OCI-LY7 (cell line): Measurements from ENCODE around the gene CAVIN1. TPM values are rescaled to one million over a fixed set of nuclear protein-coding genes. Genes with fewer than 3 reads are reported as not detected.
"Not testable (repeated sequence)": the region's sequence is repeated elsewhere in the genome, so short reads cannot be mapped to it uniquely, and the experiment has no call there.

ENCODE experiments used
- BruUV-seq: library from RNA; stranded (reverse); fragments of 400-500 nt; replicated peaks from 2 replicates; lab custom pipeline; 2021; lab: Mats Ljungman, UMichigan
- CTCF ChIA-PET: fragments of 300-600 bp; sonication (Branson Sonifier 250); formaldehyde crosslinking; loops from one replicate; lab custom pipeline; 2022; ENCODE audit warnings: antibody characterized with exemption; ENCODE audit not compliant: unreplicated experiment; lab: Charles Lee
- POLR2A ChIA-PET: fragments of 300-600 bp; sonication (Branson Sonifier 250); formaldehyde crosslinking; loops from one replicate; lab custom pipeline; 2022; ENCODE audit warnings: antibody characterized with exemption; lab: Charles Lee
- DNase-seq: peaks from one replicate; pipeline ENCODE4 v3.0.0-alpha.2; 2015; ENCODE audit warnings: low spot score
- H2AFZ ChIP-seq: fragments of 200-600 bp; sonication (generic), shearing (Covaris generic); 2 replicates; pipeline ENCODE4 v1.6.1; 2014; ENCODE audit warnings: mild to moderate bottlenecking, antibody characterized with exemption, low read length, moderate library complexity
- H3K27ac ChIP-seq: fragments of 200-600 bp; sonication (generic); 2 replicates; pipeline ENCODE4 v1.5.1; 2014; ENCODE audit warnings: mixed run types, low read depth, mild to moderate bottlenecking, moderate library complexity, low read length, inconsistent platforms; ENCODE audit not compliant: poor library complexity, severe bottlenecking
- H3K36me3 ChIP-seq: fragments of 200-600 bp; sonication (generic); 2 replicates; pipeline ENCODE4 v1.6.1; 2014; ENCODE audit warnings: mild to moderate bottlenecking, antibody characterized with exemption, low read length, moderate library complexity, mixed read lengths; ENCODE audit not compliant: insufficient read depth
- H3K4me1 ChIP-seq: fragments of 200-600 bp; sonication (generic); 2 replicates; pipeline ENCODE4 v1.5.1; 2014; ENCODE audit warnings: mild to moderate bottlenecking, low read length; ENCODE audit not compliant: insufficient read depth, poor library complexity, severe bottlenecking
- H3K4me2 ChIP-seq: fragments of 200-600 bp; sonication (generic); 2 replicates; pipeline ENCODE4 v1.6.1; 2014; ENCODE audit warnings: mild to moderate bottlenecking, low read length
- H3K4me3 ChIP-seq: fragments of 200-600 bp; sonication (generic); 2 replicates; pipeline ENCODE4 v1.5.1; 2014; ENCODE audit warnings: mild to moderate bottlenecking, low read depth, low read length; ENCODE audit not compliant: poor library complexity, severe bottlenecking
- H3K79me2 ChIP-seq: fragments of 200-600 bp; sonication (generic); 2 replicates; pipeline ENCODE4 v1.6.1; 2016; ENCODE audit warnings: low read depth, mild to moderate bottlenecking, low read length, moderate library complexity, mixed read lengths; ENCODE audit not compliant: insufficient read depth
- H3K9me2 ChIP-seq: fragments of 200-600 bp; sonication (generic); 2 replicates; pipeline ENCODE4 v1.6.1; 2016; ENCODE audit warnings: mild to moderate bottlenecking, low read length, mixed read lengths; ENCODE audit not compliant: insufficient read depth
- H3K9me3 ChIP-seq: fragments of 200-600 bp; sonication (generic); 2 replicates; pipeline ENCODE4 v1.6.1; 2014; ENCODE audit warnings: mild to moderate bottlenecking, mixed run types, low read length, mixed read lengths
- H4K20me1 ChIP-seq: fragments of 200-600 bp; sonication (generic); 2 replicates; pipeline ENCODE4 v1.6.1; 2014; ENCODE audit warnings: mild to moderate bottlenecking, antibody characterized with exemption, low read length, moderate library complexity, mixed read lengths; ENCODE audit not compliant: insufficient read depth
- CTCF ChIP-seq: fragments of 200-600 bp; sonication (generic); conservative IDR thresholded peaks from 2 replicates; pipeline ENCODE4 v1.5.1; 2014; ENCODE audit warnings: mild to moderate bottlenecking, antibody characterized with exemption, low read length, moderate library complexity, mixed read lengths
- EZH2phosphoT487 ChIP-seq: fragments of 200-600 bp; sonication (generic); IDR thresholded peaks from 2 replicates; pipeline ENCODE4 v1.6.1; 2018; ENCODE audit warnings: low read depth, borderline replicate concordance, mild to moderate bottlenecking, mixed run types, antibody characterized with exemption, low read length, moderate library complexity, mixed read lengths
- intact Hi-C: fragments of 100-400 bp; cut with micrococcal nuclease; formaldehyde crosslinking; loops from one replicate; pipeline ENCODE4 v1.10.0; 2022; ENCODE audit not compliant: unreplicated experiment
- total RNA-seq, 2 experiments: library from RNA; depleted of rRNA in 1 of 2; stranded (reverse); fragments of >200 nt in 1 of 2; shearing (Covaris generic) in 1 of 2; gene quantifications; 2 replicates each; pipeline ENCODE4 v1.2.3, GENCODE V29; 2014 to 2022

Gene CAVIN1
- total RNA-seq, 2 experiments from 2014 or later, result 0.08 TPM; not detected in 1

- H3K4me3 ChIP-seq, result no peak overlapping the region
- TF ChIP-seq CTCF (no peak), EZH2phosphoT487 (no peak)
- ChIA-PET CTCF (no interaction called here), POLR2A (interaction anchor here (0.6 kb wide), 1 partner anchor 1351 kb away, joined by 3 read pairs; no protein-coding TSS in a partner anchor)
- no peak overlapping the region for H2AFZ ChIP-seq
- H4K20me1 ChIP-seq, result no peaks in the 10 kb centered on the region
- no peaks in the 10 kb centered on the region for H3K9me3 ChIP-seq
- H3K27ac ChIP-seq, result no peak overlapping the region
- intact Hi-C loops, result no loop called here
- no peaks in the 10 kb centered on the region for H3K9me2 ChIP-seq
- BruUV-seq, result no TSS peak
- no peaks in the 10 kb centered on the region for H3K4me1 ChIP-seq
- no peak overlapping the region for H3K4me2 ChIP-seq
- H3K79me2 ChIP-seq, result no peaks in the 10 kb centered on the region
- no peak for DNase-seq
- no peaks in the 10 kb centered on the region for H3K36me3 ChIP-seq
Measured at GRCh38 chr17:42421507-42422338, 1.3 kb downstream of the CAVIN1 start.

GRCh38 chr17:42421136-42421506 is 1.9 kb downstream of the CAVIN1 start:
- H3K9me2 ChIP-seq, result no peaks in the 10 kb centered on the region
- no peak overlapping the region for H3K4me3 ChIP-seq
- POLR2A ChIA-PET, result interaction anchor here (0.6 kb wide), 1 partner anchor 1351 kb away, joined by 3 read pairs; no protein-coding TSS in a partner anchor
- CTCF ChIA-PET, result interaction anchor here (0.6 kb wide), 1 partner anchor 466 kb away, joined by 3 read pairs; no protein-coding TSS in a partner anchor
- no peak for DNase-seq
- no peaks in the 10 kb centered on the region for H3K36me3 ChIP-seq
- intact Hi-C loops, result no loop called here
- no TSS peak for BruUV-seq
- no peak overlapping the region for H3K27ac ChIP-seq
- H2AFZ ChIP-seq, result no peak overlapping the region
- no peaks in the 10 kb centered on the region for H3K4me1 ChIP-seq
- TF ChIP-seq EZH2phosphoT487 (no peak), CTCF (no peak)
- no peaks in the 10 kb centered on the region for H4K20me1 ChIP-seq
- no peak overlapping the region for H3K4me2 ChIP-seq
- H3K9me3 ChIP-seq, result no peaks in the 10 kb centered on the region
- no peaks in the 10 kb centered on the region for H3K79me2 ChIP-seq

GRCh38 chr17:42417981-42418380 is 5.1 kb downstream of the CAVIN1 start:
- CTCF ChIA-PET, H3K4me3 ChIP-seq, BruUV-seq, H3K27ac ChIP-seq, H3K9me2 ChIP-seq, H2AFZ ChIP-seq, H3K4me2 ChIP-seq, H3K36me3 ChIP-seq, DNase-seq, H4K20me1 ChIP-seq, intact Hi-C loops, H3K9me3 ChIP-seq, H3K79me2 ChIP-seq: not testable (repeated sequence)
- POLR2A ChIA-PET, result interaction anchor here (0.6 kb wide), 1 partner anchor 228 kb away, joined by 3 read pairs; no protein-coding TSS in a partner anchor
- H3K4me1 ChIP-seq, result peaks cover 23% of the 10 kb centered on the region
